K562 (cell line): ENCODE measurements around the gene TMPRSS11E. TPM values are rescaled to one million over a fixed set of nuclear protein-coding genes. Genes with fewer than 3 reads are reported as not detected.

Experiments used
- ATAC-seq: fragments of 200-7000 bp; cut with Tn5 transposase; 3 replicates; pipeline ENCODE4 v1.9.1; 2020; ENCODE audit warnings: moderate library complexity
- BruUV-seq: library from RNA; stranded (reverse); fragments of 400-500 nt; replicated peaks from 2 replicates; lab custom pipeline; 2021; lab: Mats Ljungman, UMichigan
- CTCF ChIA-PET: fragments of 300-600 bp; formaldehyde crosslinking; extraction: SDS; loops from one replicate; lab custom pipeline; 2021; ENCODE audit warnings: low intra/inter-chr PET ratio; lab: Yijun Ruan, JAX
- POLR2A ChIA-PET: fragments of 300-600, 350-650 bp; sonication (Branson Sonifier 250); formaldehyde crosslinking; extraction: SDS; loops from one replicate; lab custom pipeline; 2021; ENCODE audit warnings: antibody characterized with exemption, inconsistent platforms; lab: Yijun Ruan, JAX
- DNase-seq, 4 experiments: peaks; one replicate each; pipeline versions ENCODE4 v3.0.0 to v3.0.0-alpha.2; 2011 to 2018; ENCODE audit warnings: low spot score in 3 of 4, mixed read lengths in 3 of 4; ENCODE audit errors: extremely low read depth in 1 of 4
- FAIRE-seq: peaks from 2 replicates; lab custom pipeline; 2011; peaks lifted over from hg19 to GRCh38; lab: Jason Lieb, UNC
- H2AFZ ChIP-seq: 2 replicates; pipeline ENCODE4 v1.6.0; 2011; ENCODE audit warnings: low read depth, low read length, control low read depth, inconsistent platforms
- H3K27ac ChIP-seq: fragments of 200-600 bp; 3 replicates; pipeline ENCODE4 v1.8.0; 2011; ENCODE audit warnings: low read depth, mild to moderate bottlenecking, control low read depth, inconsistent platforms, low read length, moderate library complexity, mixed read lengths; ENCODE audit errors: extremely low read depth
- H3K27me3 ChIP-seq, 2 experiments: fragments of 300-600 bp in 1 of 2; 2 replicates in 1 of 2; 3 replicates in 1 of 2; pipeline versions ENCODE4 v1.6.0 to v1.8.0; 2011; ENCODE audit warnings: inconsistent platforms in 2 of 2, low read length in 2 of 2, mild to moderate bottlenecking in 1 of 2, mixed read lengths in 1 of 2, moderate library complexity in 1 of 2; ENCODE audit not compliant: control insufficient read depth in 2 of 2, insufficient read depth in 2 of 2
- H3K36me3 ChIP-seq: fragments of 300-600 bp; 3 replicates; pipeline ENCODE4 v1.8.0; 2011; ENCODE audit warnings: mild to moderate bottlenecking, low read length, inconsistent platforms; ENCODE audit not compliant: control insufficient read depth, insufficient read depth
- H3K4me1 ChIP-seq, 2 experiments: fragments of 200-600 bp in 1 of 2; replicated peaks in 1 of 2; 2 replicates in 1 of 2; 3 replicates in 1 of 2; pipeline versions ENCODE4 v1.5.1 to v1.8.0; 2011; ENCODE audit warnings: inconsistent platforms in 2 of 2, low read length in 2 of 2, mild to moderate bottlenecking in 1 of 2, mixed read lengths in 1 of 2, moderate library complexity in 1 of 2; ENCODE audit not compliant: control insufficient read depth in 2 of 2, insufficient read depth in 2 of 2
- H3K4me2 ChIP-seq: 2 replicates; pipeline ENCODE4 v1.6.1; 2011; ENCODE audit warnings: low read length, control low read depth, inconsistent platforms, mixed read lengths; ENCODE audit not compliant: insufficient read depth
- H3K4me3 ChIP-seq: fragments of 200-600 bp; sonication (generic), shearing (Covaris generic); 2 replicates; pipeline ENCODE4 v1.5.1; 2016; ENCODE audit warnings: control low read depth, inconsistent platforms
- H3K79me2 ChIP-seq: fragments of 200-600 bp; 3 replicates; pipeline ENCODE4 v1.8.0; 2011; ENCODE audit warnings: low read length, inconsistent platforms; ENCODE audit not compliant: control insufficient read depth, insufficient read depth
- H3K9ac ChIP-seq, 2 experiments: 2 replicates each; pipeline versions ENCODE4 v1.6.0 to v1.6.1; 2011; ENCODE audit warnings: low read depth in 2 of 2, low read length in 2 of 2, control low read depth in 1 of 2, inconsistent platforms in 1 of 2, mild to moderate bottlenecking in 1 of 2, mixed read lengths in 1 of 2; ENCODE audit not compliant: insufficient read depth in 1 of 2
- H3K9me1 ChIP-seq: one replicate; pipeline ENCODE4 v1.6.0; 2011; ENCODE audit warnings: inconsistent platforms, mild to moderate bottlenecking, low read length, moderate library complexity; ENCODE audit not compliant: control insufficient read depth, insufficient read depth
- H3K9me3 ChIP-seq: replicated peaks from 2 replicates; pipeline ENCODE4 v1.5.1; 2011; ENCODE audit warnings: low read depth, low read length, inconsistent platforms; ENCODE audit not compliant: control insufficient read depth, insufficient read depth
- H4K20me1 ChIP-seq: replicated peaks from 2 replicates; pipeline ENCODE4 v1.6.1; 2011; ENCODE audit warnings: low read length, inconsistent platforms, mixed read lengths; ENCODE audit not compliant: control insufficient read depth, insufficient read depth
- ARNT ChIP-seq, 2 experiments: fragments of 450-650 bp; IDR thresholded peaks; 2 replicates each; pipeline ENCODE4 v1.6.1; 2016; ENCODE audit warnings: mild to moderate bottlenecking in 1 of 2
- BRCA1 ChIP-seq, 2 experiments: fragments of 450-650 bp in 1 of 2; sonication (generic) in 1 of 2; formaldehyde crosslinking in 1 of 2; IDR thresholded peaks; 2 replicates each; pipeline versions ENCODE4 v1.5.0 to v1.6.1; 2017 to 2020; ENCODE audit warnings: mild to moderate bottlenecking in 1 of 2, missing genetic modification reagents in 1 of 2
- CCAR2 ChIP-seq: fragments of 200-400 bp; formaldehyde crosslinking; IDR thresholded peaks from 2 replicates; pipeline ENCODE4 v1.6.1; 2017; ENCODE audit warnings: mild to moderate bottlenecking, low read depth, low read length
- DPF2 ChIP-seq: fragments of 450-650 bp; IDR thresholded peaks from 2 replicates; pipeline ENCODE4 v1.6.1; 2016
- L3MBTL2 ChIP-seq: fragments of 450-650 bp; IDR thresholded peaks from 2 replicates; pipeline ENCODE4 v1.6.1; 2016; ENCODE audit warnings: mild to moderate bottlenecking, moderate library complexity
- MIER1 ChIP-seq: fragments of 450-650 bp; IDR thresholded peaks from 2 replicates; pipeline ENCODE4 v1.6.1; 2016; ENCODE audit warnings: antibody characterized with exemption, mild to moderate bottlenecking, low read depth
- NBN ChIP-seq: fragments of 450-650 bp; IDR thresholded peaks from 2 replicates; pipeline ENCODE4 v1.6.1; 2016; ENCODE audit warnings: low read depth, mild to moderate bottlenecking
- SMAD2 ChIP-seq: fragments of 150-350 bp; IDR thresholded peaks from 2 replicates; pipeline ENCODE4 v1.6.1; 2014; ENCODE audit warnings: low read depth, mild to moderate bottlenecking, low read length
- STAT5A ChIP-seq: IDR thresholded peaks from 2 replicates; pipeline ENCODE4 v1.6.1; 2012; ENCODE audit warnings: low read length, inconsistent platforms, borderline replicate concordance
- ZNF121 ChIP-seq: sonication (generic); formaldehyde crosslinking; conservative IDR thresholded peaks from 2 replicates; pipeline ENCODE4 v1.8.0; 2022; ENCODE audit warnings: missing genetic modification reagents
- ZNF668 ChIP-seq: fragments of 250-450 bp; sonication (Bioruptor Pico); IDR thresholded peaks from 2 replicates; pipeline ENCODE4 v1.8.0; 2022; ENCODE audit warnings: mild to moderate bottlenecking, inconsistent platforms
- WGBS: fragments of 100-300 bp; shearing (Covaris generic); methylation state at CpG from one replicate; pipeline ENCODE4 v1.1.6; 2016; ENCODE audit warnings: low coverage, mixed read lengths; ENCODE audit not compliant: insufficient coverage; ENCODE audit errors: missing lambda C conversion rate; 5-methylcytosine and 5-hydroxymethylcytosine counted together
- in situ Hi-C: fragments of 300-500 bp; cut with MboI; formaldehyde crosslinking; loops from 4 replicates; pipeline ENCODE4 v1.15.0; 2018; ENCODE audit warnings: inconsistent platforms, mixed read lengths
- intact Hi-C: fragments of 100-400 bp; cut with micrococcal nuclease; formaldehyde crosslinking; loops from 2 replicates; pipeline ENCODE4 v1.14.2; 2022
- polyA plus RNA-seq, 8 experiments: library from polyadenylated mRNA; depleted of rRNA in 4 of 8; stranded (reverse) in 5 of 8; unstranded in 3 of 8; fragments of >200 nt; fragmentation: Nextera tagmentation in 2 of 8; fragmentation: Illumina TruSeq in 1 of 8; extraction: Ambion mirVana in 2 of 8; extraction: Trizol in 1 of 8; gene quantifications; 2 replicates each; pipeline versions ENCODE4 v1.2.1 to v1.2.3, GENCODE V29; 2011 to 2014; ENCODE audit warnings: inconsistent platforms in 1 of 8, missing spikeins in 1 of 8
- total RNA-seq, 7 experiments: library from RNA; depleted of rRNA in 6 of 7; stranded (reverse); fragments of >200 nt in 6 of 7; fragmentation: Illumina TruSeq in 2 of 7; extraction: Trizol in 2 of 7; gene quantifications; 2 replicates each; pipeline versions ENCODE4 v1.2.1 to v1.2.3, GENCODE V29; 2011 to 2021; ENCODE audit warnings: low replicate concordance in 1 of 7
- TF ChIP-seq, protein P1 (sequence below): IDR thresholded peaks from 3 replicates; pipeline ENCODE4 v1.6.1; 2011; ENCODE audit warnings: borderline replicate concordance, mild to moderate bottlenecking; ENCODE audit not compliant: insufficient read length, insufficient read depth
- TF ChIP-seq, protein P2 (sequence below): fragments of 250-450 bp; sonication (Bioruptor Pico); IDR thresholded peaks from 2 replicates; pipeline ENCODE4 v1.9.0; 2021; ENCODE audit warnings: mild to moderate bottlenecking, inconsistent platforms
- TF ChIP-seq, protein P3 (sequence below): fragments of 450-650 bp; IDR thresholded peaks from 2 replicates; pipeline ENCODE4 v1.6.1; 2017; ENCODE audit warnings: antibody characterized with exemption
- TF ChIP-seq, protein P4 (sequence below): sonication (generic); formaldehyde crosslinking; IDR thresholded peaks from 2 replicates; pipeline ENCODE4 v1.8.0; 2022; ENCODE audit warnings: missing genetic modification reagents, mild to moderate bottlenecking, borderline replicate concordance

The TMPRSS11E gene
- total and polyA plus RNA-seq, 9 of the 15 experiments (the other 6 are each of a cell fraction or from before 2014, with no cell fraction given), result not detected

DNA sequence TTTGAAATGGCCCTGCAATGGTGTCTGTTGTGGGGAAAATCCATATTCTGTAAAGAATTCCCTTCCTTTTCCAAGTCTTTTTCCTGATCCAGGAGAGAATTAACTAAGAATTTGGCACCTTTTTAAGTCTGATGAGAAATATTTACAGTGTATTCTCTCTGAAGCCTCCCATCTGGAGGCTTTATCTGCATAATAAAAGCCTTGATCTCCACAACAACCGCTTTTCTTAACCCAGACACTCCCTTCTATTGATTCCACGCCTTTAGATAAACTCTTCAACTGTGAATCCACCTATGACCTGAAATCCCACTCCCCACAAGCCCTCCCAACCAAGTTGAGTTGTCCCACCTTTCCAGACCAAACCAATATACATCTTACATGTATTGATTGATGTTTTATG, 43.1 kb upstream of the TMPRSS11E start:
- Histone ChIP-seq H2AFZ (no peak overlapping the region), H3K4me1 (no peaks in the 10 kb centered on the region; a peak in 1 of 5 replicates), H3K9me1 (no peaks in the 10 kb centered on the region), H3K36me3 (no peaks in the 10 kb centered on the region), H3K9ac (no peak overlapping the region), H3K79me2 (no peaks in the 10 kb centered on the region), H3K27me3 (no peaks in the 10 kb centered on the region), H3K4me3 (no peak overlapping the region), H4K20me1 (no peaks in the 10 kb centered on the region), H3K27ac (no peak overlapping the region), H3K9me3 (no peaks in the 10 kb centered on the region), H3K4me2 (no peak overlapping the region)
- CTCF ChIA-PET, result no interaction called here
- DNase-seq (no peak), ATAC-seq (no peak), FAIRE-seq (no peak)
- intact Hi-C loops (no loop called here), in situ Hi-C loops (no loop called here)
- BruUV-seq, result no TSS peak
- POLR2A ChIA-PET, result no interaction called here
- 0% methylated on average over 2 of the region's 2 CpGs for WGBS
- TF ChIP-seq SMAD2, result no peak
- no peak for TF ChIP-seq STAT5A
- no peak for TF ChIP-seq ARNT (IDR thresholded peaks at IDR 0.05)
- TF ChIP-seq MIER1, result no peak
- TF ChIP-seq, protein P1, sequence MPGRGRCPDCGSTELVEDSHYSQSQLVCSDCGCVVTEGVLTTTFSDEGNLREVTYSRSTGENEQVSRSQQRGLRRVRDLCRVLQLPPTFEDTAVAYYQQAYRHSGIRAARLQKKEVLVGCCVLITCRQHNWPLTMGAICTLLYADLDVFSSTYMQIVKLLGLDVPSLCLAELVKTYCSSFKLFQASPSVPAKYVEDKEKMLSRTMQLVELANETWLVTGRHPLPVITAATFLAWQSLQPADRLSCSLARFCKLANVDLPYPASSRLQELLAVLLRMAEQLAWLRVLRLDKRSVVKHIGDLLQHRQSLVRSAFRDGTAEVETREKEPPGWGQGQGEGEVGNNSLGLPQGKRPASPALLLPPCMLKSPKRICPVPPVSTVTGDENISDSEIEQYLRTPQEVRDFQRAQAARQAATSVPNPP, result no peak
- TF ChIP-seq ZNF668 (CRISPR knock-in tag), result no peak
- TF ChIP-seq DPF2, result no peak
- TF ChIP-seq, protein P2, sequence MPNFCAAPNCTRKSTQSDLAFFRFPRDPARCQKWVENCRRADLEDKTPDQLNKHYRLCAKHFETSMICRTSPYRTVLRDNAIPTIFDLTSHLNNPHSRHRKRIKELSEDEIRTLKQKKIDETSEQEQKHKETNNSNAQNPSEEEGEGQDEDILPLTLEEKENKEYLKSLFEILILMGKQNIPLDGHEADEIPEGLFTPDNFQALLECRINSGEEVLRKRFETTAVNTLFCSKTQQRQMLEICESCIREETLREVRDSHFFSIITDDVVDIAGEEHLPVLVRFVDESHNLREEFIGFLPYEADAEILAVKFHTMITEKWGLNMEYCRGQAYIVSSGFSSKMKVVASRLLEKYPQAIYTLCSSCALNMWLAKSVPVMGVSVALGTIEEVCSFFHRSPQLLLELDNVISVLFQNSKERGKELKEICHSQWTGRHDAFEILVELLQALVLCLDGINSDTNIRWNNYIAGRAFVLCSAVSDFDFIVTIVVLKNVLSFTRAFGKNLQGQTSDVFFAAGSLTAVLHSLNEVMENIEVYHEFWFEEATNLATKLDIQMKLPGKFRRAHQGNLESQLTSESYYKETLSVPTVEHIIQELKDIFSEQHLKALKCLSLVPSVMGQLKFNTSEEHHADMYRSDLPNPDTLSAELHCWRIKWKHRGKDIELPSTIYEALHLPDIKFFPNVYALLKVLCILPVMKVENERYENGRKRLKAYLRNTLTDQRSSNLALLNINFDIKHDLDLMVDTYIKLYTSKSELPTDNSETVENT (CRISPR knock-in tag), result no peak
- no peak for TF ChIP-seq CCAR2
- TF ChIP-seq, protein P3, sequence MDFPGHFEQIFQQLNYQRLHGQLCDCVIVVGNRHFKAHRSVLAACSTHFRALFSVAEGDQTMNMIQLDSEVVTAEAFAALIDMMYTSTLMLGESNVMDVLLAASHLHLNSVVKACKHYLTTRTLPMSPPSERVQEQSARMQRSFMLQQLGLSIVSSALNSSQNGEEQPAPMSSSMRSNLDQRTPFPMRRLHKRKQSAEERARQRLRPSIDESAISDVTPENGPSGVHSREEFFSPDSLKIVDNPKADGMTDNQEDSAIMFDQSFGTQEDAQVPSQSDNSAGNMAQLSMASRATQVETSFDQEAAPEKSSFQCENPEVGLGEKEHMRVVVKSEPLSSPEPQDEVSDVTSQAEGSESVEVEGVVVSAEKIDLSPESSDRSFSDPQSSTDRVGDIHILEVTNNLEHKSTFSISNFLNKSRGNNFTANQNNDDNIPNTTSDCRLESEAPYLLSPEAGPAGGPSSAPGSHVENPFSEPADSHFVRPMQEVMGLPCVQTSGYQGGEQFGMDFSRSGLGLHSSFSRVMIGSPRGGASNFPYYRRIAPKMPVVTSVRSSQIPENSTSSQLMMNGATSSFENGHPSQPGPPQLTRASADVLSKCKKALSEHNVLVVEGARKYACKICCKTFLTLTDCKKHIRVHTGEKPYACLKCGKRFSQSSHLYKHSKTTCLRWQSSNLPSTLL, result no peak
- TF ChIP-seq, protein P4, sequence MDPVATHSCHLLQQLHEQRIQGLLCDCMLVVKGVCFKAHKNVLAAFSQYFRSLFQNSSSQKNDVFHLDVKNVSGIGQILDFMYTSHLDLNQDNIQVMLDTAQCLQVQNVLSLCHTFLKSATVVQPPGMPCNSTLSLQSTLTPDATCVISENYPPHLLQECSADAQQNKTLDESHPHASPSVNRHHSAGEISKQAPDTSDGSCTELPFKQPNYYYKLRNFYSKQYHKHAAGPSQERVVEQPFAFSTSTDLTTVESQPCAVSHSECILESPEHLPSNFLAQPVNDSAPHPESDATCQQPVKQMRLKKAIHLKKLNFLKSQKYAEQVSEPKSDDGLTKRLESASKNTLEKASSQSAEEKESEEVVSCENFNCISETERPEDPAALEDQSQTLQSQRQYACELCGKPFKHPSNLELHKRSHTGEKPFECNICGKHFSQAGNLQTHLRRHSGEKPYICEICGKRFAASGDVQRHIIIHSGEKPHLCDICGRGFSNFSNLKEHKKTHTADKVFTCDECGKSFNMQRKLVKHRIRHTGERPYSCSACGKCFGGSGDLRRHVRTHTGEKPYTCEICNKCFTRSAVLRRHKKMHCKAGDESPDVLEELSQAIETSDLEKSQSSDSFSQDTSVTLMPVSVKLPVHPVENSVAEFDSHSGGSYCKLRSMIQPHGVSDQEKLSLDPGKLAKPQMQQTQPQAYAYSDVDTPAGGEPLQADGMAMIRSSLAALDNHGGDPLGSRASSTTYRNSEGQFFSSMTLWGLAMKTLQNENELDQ (CRISPR knock-in tag), result no peak
- TF ChIP-seq L3MBTL2, result no peak
- TF ChIP-seq NBN, result no peak
- no peak for TF ChIP-seq BRCA1 (IDR thresholded peaks at IDR 0.05)
- TF ChIP-seq BRCA1 (CRISPR knock-in tag; IDR thresholded peaks at IDR 0.05), result no peak
- no peak for TF ChIP-seq ZNF121 (CRISPR knock-in tag)
